ENCODE measurements around the gene ZNRF3. TPM values are rescaled to one million over a fixed set of nuclear protein-coding genes. Genes with fewer than 3 reads are reported as not detected.

The ZNRF3 gene
- total and polyA plus RNA-seq, 9 donors = 7.4 to 24.3 (median 11.6) TPM

GRCh38 chr22:29093501-29094300, 210.3 kb downstream of the ZNRF3 start:
- TF ChIP-seq EP300 (IDR thresholded peaks at IDR 0.05) (no peak), POLR2A (IDR thresholded peaks at IDR 0.05) (no peak), CTCF (IDR thresholded peaks at IDR 0.05) (no peak)
- Histone ChIP-seq H3K27ac (peak overlapping the region in 1 of 2 donors; percentile 80), H3K9me3 (no peaks in the 10 kb centered on the region), H3K27me3 (no peaks in the 10 kb centered on the region), H3K4me3 (no peak overlapping the region), H3K36me3 (no peaks in the 10 kb centered on the region), H3K4me1 (ENCODE audit: insufficient read depth) (peaks cover 41% of the 10 kb centered on the region)
- 6 to 13% (median 12%) methylated on average over 4 of the region's 4 CpGs for WGBS, 3 donors
- intact Hi-C loops (cut with DNase I) = no loop called here
- peak in 2 of 5 donors; percentile 30 to 41 for DNase-seq

GRCh38 chr22:29095459-29095858, 212.1 kb downstream of the ZNRF3 start:
- no peak overlapping the region for H3K4me3 ChIP-seq
- WGBS, 3 donors = 97 to 98% (median 97%) methylated on average over 2 of the region's 2 CpGs
- TF ChIP-seq CTCF (IDR thresholded peaks at IDR 0.05) (no peak), EP300 (IDR thresholded peaks at IDR 0.05) (no peak), POLR2A (IDR thresholded peaks at IDR 0.05) (no peak)
- peak overlapping the region in 1 of 2 donors; percentile 64 for H3K27ac ChIP-seq
- no peaks in the 10 kb centered on the region for H3K27me3 ChIP-seq
- no peaks in the 10 kb centered on the region for H3K36me3 ChIP-seq
- H3K9me3 ChIP-seq = no peaks in the 10 kb centered on the region
- H3K4me1 ChIP-seq (ENCODE audit: insufficient read depth) = peaks cover 37% of the 10 kb centered on the region
- no peak for DNase-seq
- intact Hi-C loops (cut with DNase I) = no loop called here

- Histone ChIP-seq H3K9me3 (no peaks in the 10 kb centered on the region), H3K27ac (peak overlapping the region in 1 of 2 donors; percentile 64), H3K27me3 (no peaks in the 10 kb centered on the region), H3K4me3 (no peak overlapping the region), H3K36me3 (no peaks in the 10 kb centered on the region), H3K4me1 (ENCODE audit: insufficient read depth) (peaks cover 34% of the 10 kb centered on the region)
- intact Hi-C loops (cut with DNase I) = no loop called here
- DNase-seq = no peak
- TF ChIP-seq CTCF (IDR thresholded peaks at IDR 0.05) (no peak), EP300 (IDR thresholded peaks at IDR 0.05) (no peak), POLR2A (IDR thresholded peaks at IDR 0.05) (no peak)
- 47 to 77% (median 70%) methylated on average over 13 of the region's 13 CpGs for WGBS, 3 donors
Measured at GRCh38 chr22:29096736-29097669, 213.6 kb downstream of the ZNRF3 start.

- Histone ChIP-seq H3K4me1 (ENCODE audit: insufficient read depth) (peaks cover 23% of the 10 kb centered on the region), H3K4me3 (no peak overlapping the region), H3K27ac (no peak overlapping the region), H3K9me3 (no peaks in the 10 kb centered on the region), H3K27me3 (no peaks in the 10 kb centered on the region), H3K36me3 (no peaks in the 10 kb centered on the region)
- WGBS, 3 donors = 96 to 99% (median 97%) methylated on average over 2 of the region's 2 CpGs
- no peak for DNase-seq
- intact Hi-C loops (cut with DNase I) = no loop called here
- no peak for TF ChIP-seq POLR2A (IDR thresholded peaks at IDR 0.05)
- no peak for TF ChIP-seq CTCF (IDR thresholded peaks at IDR 0.05)
- no peak for TF ChIP-seq EP300 (IDR thresholded peaks at IDR 0.05)
Measured at GRCh38 chr22:29098296-29098695, 214.9 kb downstream of the ZNRF3 start.
